HepG2 (cell line): Measurements from ENCODE around the gene TMEM269. TPM values are rescaled to one million over a fixed set of nuclear protein-coding genes. Genes with fewer than 3 reads are reported as not detected.

Experiments used
- GFI1 ChIP-seq: sonication (generic); formaldehyde crosslinking; IDR thresholded peaks from 2 replicates; pipeline ENCODE4 v1.5.0; 2020; ENCODE audit warnings: missing genetic modification reagents, mild to moderate bottlenecking, borderline replicate concordance
- HOXA5 ChIP-seq: sonication (generic); formaldehyde crosslinking; IDR thresholded peaks from 2 replicates; pipeline ENCODE4 v1.4.0; 2020; ENCODE audit warnings: missing genetic modification reagents
- SRSF1 ChIP-seq: fragments of 200-400 bp; formaldehyde crosslinking; optimal IDR thresholded peaks from 2 replicates; pipeline ENCODE3; 2017; ENCODE audit warnings: mild to moderate bottlenecking, low read depth, low read length, moderate library complexity
- SUZ12 ChIP-seq: fragments of 150-350 bp; IDR thresholded peaks from 2 replicates; pipeline ENCODE4 v1.6.1; 2014; ENCODE audit warnings: low read depth, low read length
- ZNF605 ChIP-seq: sonication (generic); formaldehyde crosslinking; IDR thresholded peaks from 2 replicates; pipeline ENCODE4 v1.8.0; 2022; ENCODE audit warnings: mild to moderate bottlenecking, missing genetic modification reagents
- ZSCAN20 ChIP-seq: sonication (generic); formaldehyde crosslinking; IDR thresholded peaks from 2 replicates; pipeline ENCODE4 v1.4.0; 2020; ENCODE audit warnings: missing genetic modification reagents, mild to moderate bottlenecking, borderline replicate concordance
- polyA plus RNA-seq, 8 experiments: library from polyadenylated mRNA; depleted of rRNA in 3 of 8; stranded (reverse) in 7 of 8; unstranded in 1 of 8; fragments of >200 nt; fragmentation: Illumina TruSeq in 4 of 8; extraction: Trizol in 4 of 8; gene quantifications; 2 replicates each; pipeline versions ENCODE4 v1.2.1 to v1.2.3, GENCODE V29; 2011 to 2016; ENCODE audit warnings: low read depth in 4 of 8, missing spikeins in 1 of 8, mixed read lengths in 1 of 8; ENCODE audit not compliant: insufficient read depth in 1 of 8
- total RNA-seq, 5 experiments: library from RNA; depleted of rRNA; stranded (reverse); fragments of >200 nt; fragmentation: Illumina TruSeq; extraction: Trizol; gene quantifications; 2 replicates each; pipeline ENCODE4 v1.2.3, GENCODE V29; 2016; ENCODE audit warnings: low read depth in 1 of 5
- TF ChIP-seq, protein P1 (sequence below): sonication (generic); formaldehyde crosslinking; IDR thresholded peaks from 2 replicates; pipeline ENCODE4 v1.8.1; 2022; ENCODE audit warnings: low read depth, mild to moderate bottlenecking, missing genetic modification reagents
- TF ChIP-seq, protein P2 (sequence below): sonication (generic); formaldehyde crosslinking; IDR thresholded peaks from 2 replicates; pipeline ENCODE4 v1.8.1; 2023; ENCODE audit warnings: mild to moderate bottlenecking, missing genetic modification reagents
- TF ChIP-seq, protein P3 (sequence below): sonication (generic); formaldehyde crosslinking; IDR thresholded peaks from 2 replicates; pipeline ENCODE4 v1.9.0; 2022; ENCODE audit warnings: low read depth, missing genetic modification reagents
- TF ChIP-seq, protein P4 (sequence below): sonication (generic); formaldehyde crosslinking; IDR thresholded peaks from 2 replicates; pipeline ENCODE4 v1.5.1; 2020; ENCODE audit warnings: missing genetic modification reagents, mild to moderate bottlenecking, borderline replicate concordance
- TF ChIP-seq, protein P5 (sequence below): sonication (generic); formaldehyde crosslinking; IDR thresholded peaks from 2 replicates; pipeline ENCODE4 v1.4.0; 2020; ENCODE audit warnings: mild to moderate bottlenecking, missing genetic modification reagents
- TF ChIP-seq, protein P6 (sequence below): sonication (generic); formaldehyde crosslinking; IDR thresholded peaks from 2 replicates; pipeline ENCODE4 v1.4.0; 2020; ENCODE audit warnings: missing genetic modification reagents

Gene TMEM269
- total and polyA plus RNA-seq, 2 of the 13 experiments (the other 11 are each of a cell fraction or from before 2014, with no cell fraction given): 0.15 to 0.21 TPM

DNA sequence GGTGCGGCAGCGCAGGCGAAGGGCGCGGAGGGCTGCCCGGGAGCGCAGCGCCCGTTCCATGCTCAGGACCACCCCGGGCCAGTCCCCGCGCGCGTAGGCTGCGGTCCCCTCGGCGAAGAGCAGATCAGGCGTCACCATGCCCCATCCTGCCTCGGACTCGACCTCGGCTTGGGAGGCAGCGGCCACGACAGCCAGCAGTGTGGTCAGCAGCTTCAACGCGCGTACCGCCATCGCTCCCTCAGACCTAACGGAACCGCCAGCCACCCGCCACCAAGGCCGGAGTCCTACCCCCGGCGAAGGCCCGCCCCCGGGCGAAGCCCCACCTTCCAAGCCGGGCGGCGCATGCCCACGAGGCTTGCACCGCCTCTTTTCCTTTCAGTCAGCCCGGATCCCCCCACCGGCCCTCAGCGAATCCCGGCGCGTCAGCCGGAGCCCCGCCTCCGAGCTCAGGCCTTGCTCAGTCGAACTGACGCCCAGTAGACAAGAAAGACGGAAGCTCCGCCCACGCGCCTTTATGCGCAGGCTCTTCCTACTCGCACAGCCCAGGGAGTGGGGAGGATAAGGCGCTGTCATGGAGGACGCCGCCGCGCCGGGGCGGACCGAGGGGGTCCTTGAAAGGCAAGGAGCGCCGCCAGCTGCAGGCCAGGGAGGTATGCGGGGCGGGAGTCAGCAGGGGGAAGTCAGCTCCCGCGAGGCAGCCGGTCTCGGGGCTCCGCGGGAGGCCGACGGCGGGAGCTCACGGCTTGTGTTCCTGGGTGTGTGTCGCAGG, 17.9 kb upstream of the TMEM269 start, which contains the start of the genes C1orf50 and P3H1 (continued):
- TF ChIP-seq, protein P1, sequence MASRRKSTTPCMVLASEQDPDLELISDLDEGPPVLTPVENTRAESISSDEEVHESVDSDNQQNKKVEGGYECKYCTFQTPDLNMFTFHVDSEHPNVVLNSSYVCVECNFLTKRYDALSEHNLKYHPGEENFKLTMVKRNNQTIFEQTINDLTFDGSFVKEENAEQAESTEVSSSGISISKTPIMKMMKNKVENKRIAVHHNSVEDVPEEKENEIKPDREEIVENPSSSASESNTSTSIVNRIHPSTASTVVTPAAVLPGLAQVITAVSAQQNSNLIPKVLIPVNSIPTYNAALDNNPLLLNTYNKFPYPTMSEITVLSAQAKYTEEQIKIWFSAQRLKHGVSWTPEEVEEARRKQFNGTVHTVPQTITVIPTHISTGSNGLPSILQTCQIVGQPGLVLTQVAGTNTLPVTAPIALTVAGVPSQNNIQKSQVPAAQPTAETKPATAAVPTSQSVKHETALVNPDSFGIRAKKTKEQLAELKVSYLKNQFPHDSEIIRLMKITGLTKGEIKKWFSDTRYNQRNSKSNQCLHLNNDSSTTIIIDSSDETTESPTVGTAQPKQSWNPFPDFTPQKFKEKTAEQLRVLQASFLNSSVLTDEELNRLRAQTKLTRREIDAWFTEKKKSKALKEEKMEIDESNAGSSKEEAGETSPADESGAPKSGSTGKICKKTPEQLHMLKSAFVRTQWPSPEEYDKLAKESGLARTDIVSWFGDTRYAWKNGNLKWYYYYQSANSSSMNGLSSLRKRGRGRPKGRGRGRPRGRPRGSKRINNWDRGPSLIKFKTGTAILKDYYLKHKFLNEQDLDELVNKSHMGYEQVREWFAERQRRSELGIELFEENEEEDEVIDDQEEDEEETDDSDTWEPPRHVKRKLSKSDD (CRISPR knock-in tag): no peak
- TF ChIP-seq, protein P2, sequence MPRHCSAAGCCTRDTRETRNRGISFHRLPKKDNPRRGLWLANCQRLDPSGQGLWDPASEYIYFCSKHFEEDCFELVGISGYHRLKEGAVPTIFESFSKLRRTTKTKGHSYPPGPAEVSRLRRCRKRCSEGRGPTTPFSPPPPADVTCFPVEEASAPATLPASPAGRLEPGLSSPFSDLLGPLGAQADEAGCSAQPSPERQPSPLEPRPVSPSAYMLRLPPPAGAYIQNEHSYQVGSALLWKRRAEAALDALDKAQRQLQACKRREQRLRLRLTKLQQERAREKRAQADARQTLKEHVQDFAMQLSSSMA: no peak
- TF ChIP-seq GFI1 (CRISPR knock-in tag) (peak; percentile 35; the same call in 1 of the 2 replicates), ZNF605 (CRISPR knock-in tag) (0 out of 2 replicates have a peak, but pooled peaks have one; percentile 41), SRSF1 (no peak), SUZ12 (no peak), HOXA5 (CRISPR knock-in tag) (peak; percentile 50; the same call in 1 of the 2 replicates), ZSCAN20 (CRISPR knock-in tag) (peak; percentile 65; the same call in 1 of the 2 replicates)
- TF ChIP-seq, protein P3, sequence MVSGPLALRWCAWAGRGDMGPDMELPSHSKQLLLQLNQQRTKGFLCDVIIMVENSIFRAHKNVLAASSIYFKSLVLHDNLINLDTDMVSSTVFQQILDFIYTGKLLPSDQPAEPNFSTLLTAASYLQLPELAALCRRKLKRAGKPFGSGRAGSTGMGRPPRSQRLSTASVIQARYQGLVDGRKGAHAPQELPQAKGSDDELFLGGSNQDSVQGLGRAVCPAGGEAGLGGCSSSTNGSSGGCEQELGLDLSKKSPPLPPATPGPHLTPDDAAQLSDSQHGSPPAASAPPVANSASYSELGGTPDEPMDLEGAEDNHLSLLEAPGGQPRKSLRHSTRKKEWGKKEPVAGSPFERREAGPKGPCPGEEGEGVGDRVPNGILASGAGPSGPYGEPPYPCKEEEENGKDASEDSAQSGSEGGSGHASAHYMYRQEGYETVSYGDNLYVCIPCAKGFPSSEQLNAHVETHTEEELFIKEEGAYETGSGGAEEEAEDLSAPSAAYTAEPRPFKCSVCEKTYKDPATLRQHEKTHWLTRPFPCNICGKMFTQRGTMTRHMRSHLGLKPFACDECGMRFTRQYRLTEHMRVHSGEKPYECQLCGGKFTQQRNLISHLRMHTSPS (CRISPR knock-in tag): no peak
- TF ChIP-seq, protein P4, sequence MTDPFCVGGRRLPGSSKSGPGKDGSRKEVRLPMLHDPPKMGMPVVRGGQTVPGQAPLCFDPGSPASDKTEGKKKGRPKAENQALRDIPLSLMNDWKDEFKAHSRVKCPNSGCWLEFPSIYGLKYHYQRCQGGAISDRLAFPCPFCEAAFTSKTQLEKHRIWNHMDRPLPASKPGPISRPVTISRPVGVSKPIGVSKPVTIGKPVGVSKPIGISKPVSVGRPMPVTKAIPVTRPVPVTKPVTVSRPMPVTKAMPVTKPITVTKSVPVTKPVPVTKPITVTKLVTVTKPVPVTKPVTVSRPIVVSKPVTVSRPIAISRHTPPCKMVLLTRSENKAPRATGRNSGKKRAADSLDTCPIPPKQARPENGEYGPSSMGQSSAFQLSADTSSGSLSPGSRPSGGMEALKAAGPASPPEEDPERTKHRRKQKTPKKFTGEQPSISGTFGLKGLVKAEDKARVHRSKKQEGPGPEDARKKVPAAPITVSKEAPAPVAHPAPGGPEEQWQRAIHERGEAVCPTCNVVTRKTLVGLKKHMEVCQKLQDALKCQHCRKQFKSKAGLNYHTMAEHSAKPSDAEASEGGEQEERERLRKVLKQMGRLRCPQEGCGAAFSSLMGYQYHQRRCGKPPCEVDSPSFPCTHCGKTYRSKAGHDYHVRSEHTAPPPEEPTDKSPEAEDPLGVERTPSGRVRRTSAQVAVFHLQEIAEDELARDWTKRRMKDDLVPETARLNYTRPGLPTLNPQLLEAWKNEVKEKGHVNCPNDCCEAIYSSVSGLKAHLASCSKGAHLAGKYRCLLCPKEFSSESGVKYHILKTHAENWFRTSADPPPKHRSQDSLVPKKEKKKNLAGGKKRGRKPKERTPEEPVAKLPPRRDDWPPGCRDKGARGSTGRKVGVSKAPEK (CRISPR knock-in tag): no peak
- TF ChIP-seq, protein P5, sequence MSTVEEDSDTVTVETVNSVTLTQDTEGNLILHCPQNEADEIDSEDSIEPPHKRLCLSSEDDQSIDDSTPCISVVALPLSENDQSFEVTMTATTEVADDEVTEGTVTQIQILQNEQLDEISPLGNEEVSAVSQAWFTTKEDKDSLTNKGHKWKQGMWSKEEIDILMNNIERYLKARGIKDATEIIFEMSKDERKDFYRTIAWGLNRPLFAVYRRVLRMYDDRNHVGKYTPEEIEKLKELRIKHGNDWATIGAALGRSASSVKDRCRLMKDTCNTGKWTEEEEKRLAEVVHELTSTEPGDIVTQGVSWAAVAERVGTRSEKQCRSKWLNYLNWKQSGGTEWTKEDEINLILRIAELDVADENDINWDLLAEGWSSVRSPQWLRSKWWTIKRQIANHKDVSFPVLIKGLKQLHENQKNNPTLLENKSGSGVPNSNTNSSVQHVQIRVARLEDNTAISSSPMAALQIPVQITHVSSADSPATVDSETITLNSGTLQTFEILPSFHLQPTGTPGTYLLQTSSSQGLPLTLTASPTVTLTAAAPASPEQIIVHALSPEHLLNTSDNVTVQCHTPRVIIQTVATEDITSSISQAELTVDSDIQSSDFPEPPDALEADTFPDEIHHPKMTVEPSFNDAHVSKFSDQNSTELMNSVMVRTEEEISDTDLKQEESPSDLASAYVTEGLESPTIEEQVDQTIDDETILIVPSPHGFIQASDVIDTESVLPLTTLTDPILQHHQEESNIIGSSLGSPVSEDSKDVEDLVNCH (CRISPR knock-in tag): 0 out of 2 replicates have a peak, but pooled peaks have one; percentile 6
- TF ChIP-seq, protein P6, sequence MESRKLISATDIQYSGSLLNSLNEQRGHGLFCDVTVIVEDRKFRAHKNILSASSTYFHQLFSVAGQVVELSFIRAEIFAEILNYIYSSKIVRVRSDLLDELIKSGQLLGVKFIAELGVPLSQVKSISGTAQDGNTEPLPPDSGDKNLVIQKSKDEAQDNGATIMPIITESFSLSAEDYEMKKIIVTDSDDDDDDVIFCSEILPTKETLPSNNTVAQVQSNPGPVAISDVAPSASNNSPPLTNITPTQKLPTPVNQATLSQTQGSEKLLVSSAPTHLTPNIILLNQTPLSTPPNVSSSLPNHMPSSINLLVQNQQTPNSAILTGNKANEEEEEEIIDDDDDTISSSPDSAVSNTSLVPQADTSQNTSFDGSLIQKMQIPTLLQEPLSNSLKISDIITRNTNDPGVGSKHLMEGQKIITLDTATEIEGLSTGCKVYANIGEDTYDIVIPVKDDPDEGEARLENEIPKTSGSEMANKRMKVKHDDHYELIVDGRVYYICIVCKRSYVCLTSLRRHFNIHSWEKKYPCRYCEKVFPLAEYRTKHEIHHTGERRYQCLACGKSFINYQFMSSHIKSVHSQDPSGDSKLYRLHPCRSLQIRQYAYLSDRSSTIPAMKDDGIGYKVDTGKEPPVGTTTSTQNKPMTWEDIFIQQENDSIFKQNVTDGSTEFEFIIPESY: no peak
